Measurements from ENCODE around the gene DAPK1.

The DAPK1 gene

DNA sequence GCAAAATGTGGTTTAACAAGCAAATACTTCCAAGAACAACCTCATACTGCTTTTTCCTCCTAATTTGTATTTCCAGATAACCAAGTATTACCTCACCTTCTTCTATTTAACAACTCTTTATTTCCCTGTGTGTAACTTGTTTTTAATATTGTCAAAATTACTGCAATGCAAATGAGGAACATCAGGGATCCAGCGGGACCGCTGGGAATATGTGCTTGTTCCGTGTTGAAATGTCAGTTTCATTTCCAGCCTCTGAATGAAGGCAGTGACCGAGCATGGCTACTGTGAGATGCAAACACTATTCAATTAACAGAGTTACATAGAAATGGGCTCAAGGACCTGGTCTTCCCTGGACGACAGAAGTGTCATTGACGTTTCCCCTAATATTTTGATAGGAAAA lies 117.5 kb downstream of the DAPK1 start:
- no peak for DNase-seq (ENCODE audit: low read depth)

- no peak for DNase-seq (ENCODE audit: low read depth)
Measured at GRCh38 chr9:87615547-87616148, 118.0 kb downstream of the DAPK1 start.

GRCh38 chr9:87618226-87618625 lies 120.6 kb downstream of the DAPK1 start:
- no peak for DNase-seq (ENCODE audit: low read depth)

GRCh38 chr9:87618931-87619330 lies 121.3 kb downstream of the DAPK1 start:
- no peak for DNase-seq (ENCODE audit: low read depth)

GRCh38 chr9:87619346-87619745 lies 121.7 kb downstream of the DAPK1 start:
- DNase-seq (ENCODE audit: low read depth) = no peak

DNA sequence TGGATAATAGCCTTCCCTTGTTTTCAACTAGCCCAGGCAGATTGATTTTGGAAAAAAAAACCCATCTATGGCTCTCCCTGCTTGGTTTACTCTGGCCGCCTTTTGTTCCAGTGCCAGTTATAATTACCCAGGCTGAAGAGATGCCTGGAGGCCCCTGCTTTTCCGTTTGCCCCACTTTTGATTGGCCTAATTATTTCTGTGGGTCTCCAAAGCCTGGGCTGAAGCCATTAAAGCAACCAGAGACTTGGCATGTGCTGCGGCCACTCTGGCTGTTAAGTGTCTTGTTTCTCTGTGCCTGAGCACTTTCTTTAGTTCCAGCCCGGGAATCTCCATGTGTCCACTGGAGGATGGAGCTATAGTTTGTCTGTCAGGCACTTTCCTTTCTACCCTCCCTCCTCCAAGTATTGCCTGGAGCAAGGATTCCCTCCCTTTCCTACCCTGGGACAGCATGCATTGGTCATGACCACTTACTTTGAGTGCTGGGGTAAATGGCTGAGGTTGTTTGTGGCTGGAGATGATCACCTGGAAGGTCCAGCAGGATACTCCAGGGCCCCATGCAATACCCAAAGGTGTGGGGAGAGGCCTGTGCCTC lies 123.2 kb downstream of the DAPK1 start:
- DNase-seq (ENCODE audit: low read depth) = no peak

DNA sequence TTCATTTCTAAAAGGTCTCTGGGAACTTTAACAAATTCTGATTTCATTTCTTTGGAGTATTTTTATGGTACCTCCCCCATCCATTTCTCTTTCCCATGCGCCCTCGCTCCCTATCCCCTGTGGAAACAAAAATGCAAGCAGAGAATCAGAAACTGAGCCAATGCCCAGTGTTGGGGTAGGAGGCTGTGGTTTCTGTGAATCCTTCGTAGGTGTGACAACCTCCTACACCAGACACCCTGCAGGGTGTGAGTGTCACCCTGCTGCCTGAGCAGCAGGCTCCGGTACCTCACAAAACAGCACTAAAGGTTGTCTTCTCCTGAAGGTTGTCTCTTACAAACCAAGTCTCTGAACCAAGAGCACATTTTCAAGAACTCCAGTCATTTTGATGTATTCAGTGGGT lies 124.4 kb downstream of the DAPK1 start:
- DNase-seq (ENCODE audit: low read depth) = no peak

DNA sequence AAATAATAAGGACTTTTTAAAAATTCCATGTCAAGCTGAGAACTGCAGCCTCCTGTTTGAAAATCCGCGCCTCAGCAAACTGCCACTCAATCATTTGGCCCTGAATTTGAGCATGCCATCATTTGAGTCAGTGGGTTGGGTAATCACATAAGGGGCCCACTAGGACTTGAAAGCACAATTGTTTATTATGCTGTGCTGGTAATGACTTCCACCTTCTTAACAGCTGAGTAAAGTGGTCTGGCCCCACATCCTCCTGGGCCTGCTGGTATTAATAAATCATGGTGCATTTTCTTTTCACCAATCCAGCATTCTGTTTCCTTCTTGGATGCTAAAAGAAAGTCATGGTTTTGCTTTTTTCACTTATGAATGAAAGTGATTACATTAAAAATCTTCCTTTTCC lies 125.3 kb downstream of the DAPK1 start:
- no peak for DNase-seq (ENCODE audit: low read depth)

- DNase-seq (ENCODE audit: low read depth) = no peak
Measured at GRCh38 chr9:87628346-87628745, 130.7 kb downstream of the DAPK1 start.

DNA sequence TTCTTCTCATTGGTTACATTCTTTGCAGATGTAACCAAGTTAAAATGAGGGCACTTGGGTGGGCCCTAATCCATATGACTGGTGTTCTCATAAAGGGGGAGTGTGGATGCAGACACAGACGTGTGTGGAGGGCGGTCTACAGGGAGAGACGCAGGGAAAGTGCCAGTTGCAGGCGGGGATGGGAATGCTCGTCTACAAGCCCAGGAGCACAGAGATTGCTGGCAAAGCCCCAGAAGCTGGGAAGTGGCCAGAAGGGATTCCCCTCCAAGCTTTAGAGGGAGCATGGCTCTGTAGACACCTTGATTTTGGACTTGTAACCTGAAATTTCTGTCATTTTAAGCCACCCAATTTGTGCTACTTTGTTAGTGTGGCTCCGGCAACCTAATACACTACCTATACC lies 131.4 kb downstream of the DAPK1 start:
- no peak for DNase-seq (ENCODE audit: low read depth)

DNA sequence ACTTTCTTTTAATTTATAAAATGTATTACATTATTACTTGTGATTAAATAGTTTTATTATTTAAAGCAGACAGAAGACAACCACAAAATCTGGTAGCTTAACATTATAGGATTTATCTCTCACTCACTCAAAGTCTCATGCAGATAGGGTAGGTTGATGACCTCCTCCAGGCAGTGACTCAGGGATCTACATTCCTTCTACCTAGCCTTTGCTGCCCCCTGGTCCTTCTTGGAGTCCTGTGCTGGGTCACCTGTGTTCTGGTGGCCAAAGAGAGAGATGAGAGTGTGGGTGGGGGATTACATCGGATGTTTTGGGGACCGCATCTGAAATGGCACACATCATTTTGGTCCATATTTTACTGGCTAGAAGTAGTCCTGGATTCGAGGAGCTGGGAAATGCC lies 132.6 kb downstream of the DAPK1 start:
- no peak for DNase-seq (ENCODE audit: low read depth)

GRCh38 chr9:87630846-87631245 lies 133.2 kb downstream of the DAPK1 start:
- no peak for DNase-seq (ENCODE audit: low read depth)

DNA sequence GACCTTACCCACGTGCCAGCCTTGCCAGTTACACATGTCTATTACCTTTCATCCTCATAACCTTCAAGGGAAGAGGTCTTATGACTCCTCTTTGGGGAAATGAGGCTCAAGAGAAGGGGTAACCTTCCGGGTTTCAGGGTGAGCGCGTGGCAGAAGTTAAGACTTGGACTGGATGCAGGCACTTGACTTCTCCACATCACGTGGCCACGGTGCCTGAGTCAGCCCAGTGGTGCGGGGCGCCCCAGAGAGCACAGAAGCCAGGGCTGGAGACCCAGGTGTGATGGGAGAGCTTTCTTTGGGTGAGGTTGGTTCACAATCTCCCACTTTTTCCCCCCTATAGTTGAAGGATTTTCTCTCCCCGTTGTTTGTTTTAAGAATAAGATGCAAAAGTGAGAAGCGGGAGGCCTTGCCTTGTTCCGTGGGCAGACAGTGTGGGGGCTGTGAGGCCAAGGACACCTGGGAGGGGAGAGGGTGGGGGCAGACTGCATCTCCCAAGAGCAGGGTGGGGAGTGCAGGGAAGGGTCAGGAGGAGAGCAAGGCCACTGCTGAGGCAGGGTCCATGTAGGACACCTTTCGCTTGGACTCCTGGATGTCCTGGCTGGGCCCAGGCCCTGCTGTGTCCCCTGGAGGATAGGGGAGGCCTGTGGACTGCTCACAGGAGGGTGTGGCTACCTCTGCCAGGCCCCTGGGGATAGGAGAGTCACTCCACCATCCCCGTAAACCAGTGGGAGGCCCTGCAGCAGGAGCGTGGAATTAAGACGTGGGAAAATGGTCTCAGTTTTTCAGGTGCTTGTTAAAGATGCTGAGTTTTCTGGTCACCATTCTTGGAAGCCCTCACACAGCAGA lies 138.2 kb downstream of the DAPK1 start:
- DNase-seq (ENCODE audit: low read depth) = no peak

DNA sequence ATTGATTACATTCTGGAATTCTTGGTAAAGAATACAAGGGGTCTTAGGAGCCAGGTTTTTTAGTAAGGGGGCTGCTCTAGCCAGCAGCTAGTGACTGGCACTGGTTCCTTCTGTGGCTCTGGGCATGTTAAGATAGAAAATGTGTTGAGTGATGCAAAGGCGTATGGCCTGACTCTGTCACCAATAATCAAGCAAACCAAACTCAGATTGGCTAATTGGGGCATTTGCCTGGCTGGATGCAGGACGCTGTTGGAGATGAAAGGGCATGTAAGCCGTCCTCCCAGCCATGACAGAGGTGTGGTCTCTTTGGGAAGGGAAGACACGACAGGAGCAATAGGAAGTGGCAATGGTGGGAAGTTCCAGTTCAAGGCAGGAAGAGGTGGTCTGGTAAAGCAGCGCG lies 140.6 kb downstream of the DAPK1 start:
- DNase-seq (ENCODE audit: low read depth) = no peak

- DNase-seq (ENCODE audit: low read depth) = no peak
Measured at GRCh38 chr9:87639949-87640348, 142.3 kb downstream of the DAPK1 start.

DNA sequence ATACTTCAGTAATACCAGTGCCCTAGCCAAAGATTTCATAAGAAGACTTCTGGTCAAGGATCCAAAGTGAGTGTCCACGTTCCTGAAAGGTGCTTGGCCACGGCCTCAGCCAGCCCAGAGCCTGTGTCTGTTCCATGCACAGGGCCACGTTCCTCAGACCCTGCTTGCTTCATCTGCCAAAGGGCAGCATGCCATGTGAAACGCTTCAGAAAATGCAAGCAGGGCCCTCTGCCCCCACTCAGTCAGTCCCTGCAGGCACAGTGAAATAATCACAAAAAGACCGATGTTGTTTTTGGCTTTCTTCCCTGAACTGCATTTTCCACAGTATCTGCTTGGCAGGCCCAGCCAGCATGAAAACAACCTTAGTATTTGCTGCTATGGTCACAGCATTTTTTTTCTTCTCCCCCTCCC lies 142.7 kb downstream of the DAPK1 start:
- no peak for DNase-seq (ENCODE audit: low read depth)

GRCh38 chr9:87641067-87641466 lies 143.4 kb downstream of the DAPK1 start:
- DNase-seq (ENCODE audit: low read depth) = no peak

DNA sequence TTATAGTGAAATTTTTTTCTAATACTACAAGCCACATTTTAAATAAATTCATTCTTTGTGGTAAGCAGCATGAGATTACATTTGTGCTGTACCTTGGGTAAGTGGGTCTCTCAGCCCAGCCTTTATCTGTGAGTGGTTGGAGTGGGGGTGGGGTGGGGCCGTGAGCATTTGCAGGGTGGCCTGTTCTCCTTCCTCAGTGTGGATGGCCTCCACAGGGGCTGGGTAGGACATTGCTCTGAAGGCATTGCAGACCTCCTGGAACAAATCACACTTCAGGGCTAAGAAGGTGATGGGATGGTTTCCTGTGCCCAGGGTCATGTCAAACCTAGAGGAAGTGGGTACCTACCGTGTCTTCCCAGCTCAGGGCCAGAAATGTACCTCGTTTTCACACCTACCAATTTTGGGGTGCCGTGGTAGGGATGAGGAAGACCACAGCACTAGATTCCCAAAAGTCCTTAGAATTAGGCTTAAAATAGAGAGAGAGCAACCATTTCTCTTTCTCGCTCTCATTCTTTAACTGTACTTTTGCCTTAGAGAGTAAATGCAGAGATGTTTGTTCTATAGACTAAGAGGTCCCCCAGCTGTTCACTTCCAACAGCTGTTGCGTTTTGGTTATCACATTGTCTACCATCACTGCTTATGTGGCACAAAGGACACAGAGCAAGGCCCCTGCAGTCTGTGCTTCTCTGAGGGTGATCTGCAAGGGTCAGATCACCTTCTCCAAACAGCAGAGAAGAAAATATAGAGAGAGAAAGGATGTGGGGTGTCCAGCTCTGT lies 144.9 kb downstream of the DAPK1 start:
- no peak for DNase-seq (ENCODE audit: low read depth)

- DNase-seq (ENCODE audit: low read depth) = no peak
Measured at GRCh38 chr9:87643107-87643650, 145.5 kb downstream of the DAPK1 start.

DNA sequence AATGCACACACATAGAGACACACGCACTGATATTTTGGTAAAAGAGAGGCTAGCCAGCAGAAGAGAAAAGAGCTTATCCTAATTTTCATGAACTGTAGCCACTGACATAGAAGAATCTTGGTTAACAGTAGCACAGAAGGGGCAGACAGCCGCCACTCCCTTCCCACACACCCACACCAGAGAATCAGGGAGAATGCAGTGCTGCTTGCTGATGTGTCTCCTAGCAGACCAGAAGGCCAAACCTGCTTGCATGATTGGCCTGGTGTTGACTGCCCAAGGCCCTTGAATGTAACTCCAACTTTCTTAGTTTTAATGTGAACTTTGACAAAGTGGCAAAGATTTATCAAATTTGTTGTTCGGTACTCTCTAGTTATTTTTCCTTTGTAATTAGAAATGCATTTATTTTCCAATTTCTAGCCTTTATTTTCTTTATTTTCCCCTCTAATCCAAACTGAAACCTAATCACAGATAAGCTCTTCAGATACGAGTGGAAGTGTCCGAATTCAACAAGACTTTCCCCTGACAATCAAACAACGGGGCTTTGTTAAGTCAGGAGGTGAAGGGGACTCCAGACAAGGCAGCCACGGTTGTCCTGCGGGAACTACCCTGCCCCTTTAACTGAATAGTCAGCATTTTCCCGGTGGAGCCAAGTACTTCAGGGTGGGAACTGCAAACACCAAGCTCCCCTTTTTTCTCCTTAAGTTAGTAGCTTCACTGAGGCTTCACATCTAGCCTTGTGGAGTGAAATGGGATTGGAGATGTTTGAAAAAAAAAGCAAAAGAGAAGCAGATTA lies 146.3 kb downstream of the DAPK1 start:
- DNase-seq (ENCODE audit: low read depth) = no peak

- DNase-seq (ENCODE audit: low read depth) = no peak
Measured at GRCh38 chr9:87644659-87645058, 147.0 kb downstream of the DAPK1 start.

- DNase-seq (ENCODE audit: low read depth) = no peak
Measured at GRCh38 chr9:87646546-87646945, 148.9 kb downstream of the DAPK1 start.
